ENCODE data around the gene HSPA1B.

HSPA1B gene

DNA sequence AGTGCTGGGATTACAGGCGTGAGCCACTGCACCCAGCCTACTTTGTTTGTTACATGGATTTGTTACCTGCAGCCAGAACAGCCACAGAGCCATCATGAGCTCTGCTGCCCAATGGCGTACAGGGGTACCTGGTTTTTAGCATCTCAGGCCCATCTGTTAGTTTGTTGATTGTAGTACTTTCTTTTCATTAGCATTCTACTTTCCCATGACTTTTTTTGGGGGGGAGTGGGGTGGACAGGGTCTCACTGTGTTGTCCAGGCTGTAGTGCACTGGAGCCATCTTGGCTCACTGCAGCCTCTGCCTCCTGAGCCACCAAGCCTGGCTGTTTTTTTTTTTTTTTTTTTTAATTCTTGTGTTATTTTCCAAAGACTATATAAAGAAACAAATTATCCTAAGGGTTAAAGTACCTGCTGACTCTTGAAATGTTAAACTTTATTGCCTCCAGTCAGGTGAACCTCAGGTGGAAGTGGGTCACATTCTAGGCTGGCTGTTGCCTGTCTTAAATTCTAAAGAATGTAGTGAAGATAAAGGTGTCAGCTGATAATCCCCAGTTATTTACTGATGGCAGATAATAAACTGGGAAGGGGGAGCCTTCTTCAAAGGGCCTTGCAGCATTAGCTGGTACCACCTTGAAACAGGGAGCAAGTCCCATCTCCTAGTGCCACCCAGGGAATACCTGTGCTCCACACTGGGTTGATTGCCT lies 19.9 kb downstream of the HSPA1B start:
- TF ChIP-seq TAF1 (IDR thresholded peaks at IDR 0.05; ENCODE audit: borderline replicate concordance, insufficient read depth, low read length) (no peak), FOXP2 (optimal IDR thresholded peaks at IDR 0.05; ENCODE audit: borderline replicate concordance, extremely low read depth, extremely low read length, insufficient read depth) (no peak), POLR2AphosphoS5 (IDR thresholded peaks at IDR 0.05; ENCODE audit: low read depth, low read length) (no peak)

DNA sequence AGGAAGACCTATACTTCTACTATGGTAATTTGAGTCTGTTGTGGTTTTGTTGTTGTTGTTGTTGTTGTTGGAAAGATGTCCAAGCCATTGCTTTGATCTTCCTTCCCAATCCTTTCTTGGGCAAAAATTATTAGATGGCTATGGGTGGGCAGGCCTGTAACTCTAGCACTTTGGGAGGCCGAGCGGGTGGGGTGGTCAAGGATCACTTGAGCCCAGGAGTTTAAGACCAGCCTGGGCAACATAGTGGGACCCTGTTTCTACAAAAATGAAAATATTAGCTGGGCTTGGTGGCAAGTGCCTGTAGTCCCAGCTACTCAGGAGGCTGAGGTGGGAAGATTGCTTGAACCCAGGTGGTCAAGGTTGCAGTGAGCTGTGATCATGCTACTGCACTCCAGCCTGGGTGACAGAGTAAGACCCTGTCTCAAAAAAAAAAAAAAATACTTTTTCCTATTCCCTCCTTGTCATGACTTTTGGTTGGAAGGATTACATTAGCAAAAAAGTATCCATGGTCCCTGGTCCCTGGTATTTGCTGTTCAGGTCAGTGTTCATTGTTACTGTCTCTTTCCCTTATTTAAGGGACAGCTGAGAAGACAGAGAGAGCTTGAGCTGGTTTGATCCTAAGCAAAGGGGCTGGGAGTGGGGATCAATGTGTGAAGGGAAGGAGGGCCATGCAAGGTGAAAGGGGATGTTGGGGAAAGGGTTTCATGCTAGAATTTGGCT lies 23.4 kb downstream of the HSPA1B start:
- TF ChIP-seq SIN3A (IDR thresholded peaks at IDR 0.05; ENCODE audit: borderline replicate concordance, insufficient read depth, low read length), result no peak
- TF ChIP-seq REST (IDR thresholded peaks at IDR 0.05; ENCODE audit: insufficient read depth in 1 of 2, low read depth in 2 of 2, low read length in 2 of 2), result no peak

DNA sequence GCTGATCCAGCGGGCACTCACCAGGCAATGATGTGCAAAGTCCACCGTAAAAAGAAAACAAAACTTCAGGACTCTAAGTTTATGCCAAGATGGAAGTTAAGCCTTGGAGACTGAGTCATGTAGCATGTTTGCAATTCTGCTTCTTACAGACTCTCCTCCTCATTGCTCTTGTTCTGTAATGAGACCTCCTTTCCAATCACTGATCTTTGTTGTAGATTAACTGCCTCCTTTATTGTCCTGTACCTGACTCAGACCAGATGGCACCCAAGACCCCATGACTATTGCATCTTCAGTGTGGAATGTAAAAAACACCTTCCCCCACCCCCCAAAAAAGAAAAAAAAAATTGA lies 23.9 kb downstream of the HSPA1B start:
- TF ChIP-seq REST (IDR thresholded peaks at IDR 0.05; ENCODE audit: insufficient read depth in 1 of 2, low read depth in 2 of 2, low read length in 2 of 2) (no peak), POLR2AphosphoS5 (IDR thresholded peaks at IDR 0.05; ENCODE audit: low read depth, low read length) (no peak), TAF1 (IDR thresholded peaks at IDR 0.05; ENCODE audit: borderline replicate concordance, insufficient read depth, low read length) (no peak), FOXP2 (optimal IDR thresholded peaks at IDR 0.05; ENCODE audit: borderline replicate concordance, extremely low read depth, extremely low read length, insufficient read depth) (no peak), SIN3A (IDR thresholded peaks at IDR 0.05; ENCODE audit: borderline replicate concordance, insufficient read depth, low read length) (no peak)

DNA sequence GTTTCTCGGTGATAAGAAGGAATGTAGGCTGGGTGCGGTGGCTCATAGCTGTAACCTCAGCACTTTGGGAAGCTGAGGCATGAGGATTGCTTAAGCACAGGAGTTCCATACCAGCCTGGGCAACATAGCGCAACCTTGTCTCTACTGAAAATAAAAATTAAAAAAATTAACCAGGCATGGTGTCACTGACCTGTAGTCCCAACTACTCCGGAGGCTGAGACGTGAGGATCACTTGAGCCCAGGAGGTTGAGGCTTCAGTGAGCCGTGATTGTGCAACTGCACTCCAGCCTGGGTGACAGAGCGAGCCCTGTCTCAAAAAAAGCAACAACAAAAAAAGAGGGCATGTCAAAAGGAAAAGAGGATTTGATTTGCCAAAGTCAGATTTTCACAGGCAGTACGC lies 31.2 kb downstream of the HSPA1B start:
- TF ChIP-seq REST (IDR thresholded peaks at IDR 0.05; ENCODE audit: insufficient read depth in 1 of 2, low read depth in 2 of 2, low read length in 2 of 2) (no peak), POLR2AphosphoS5 (IDR thresholded peaks at IDR 0.05; ENCODE audit: low read depth, low read length) (no peak), SIN3A (IDR thresholded peaks at IDR 0.05; ENCODE audit: borderline replicate concordance, insufficient read depth, low read length) (no peak), FOXP2 (optimal IDR thresholded peaks at IDR 0.05; ENCODE audit: borderline replicate concordance, extremely low read depth, extremely low read length, insufficient read depth) (no peak), TAF1 (IDR thresholded peaks at IDR 0.05; ENCODE audit: borderline replicate concordance, insufficient read depth, low read length) (no peak)

DNA sequence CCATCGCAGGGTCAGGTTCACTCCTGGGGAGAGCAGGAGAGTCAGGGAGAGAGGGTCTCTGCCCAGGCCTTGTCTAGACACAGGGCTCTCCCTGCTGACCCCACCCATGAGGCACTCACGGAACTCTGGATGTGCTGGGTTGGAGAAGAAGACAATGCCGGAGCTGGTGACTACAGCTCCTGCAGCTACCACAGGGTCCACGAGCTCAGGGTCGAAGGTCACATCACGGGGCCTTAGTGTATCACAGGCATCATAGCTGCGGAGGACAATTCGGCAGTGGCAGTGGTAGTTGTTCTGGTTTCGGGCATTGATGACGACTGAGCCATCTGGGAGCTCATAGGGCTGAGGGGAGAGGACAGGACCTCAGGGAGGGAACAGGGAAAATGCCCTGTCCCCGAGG lies 32.4 kb downstream of the HSPA1B start:
- TF ChIP-seq FOXP2 (optimal IDR thresholded peaks at IDR 0.05; ENCODE audit: borderline replicate concordance, extremely low read depth, extremely low read length, insufficient read depth) (no peak), SIN3A (IDR thresholded peaks at IDR 0.05; ENCODE audit: borderline replicate concordance, insufficient read depth, low read length) (no peak), POLR2AphosphoS5 (IDR thresholded peaks at IDR 0.05; ENCODE audit: low read depth, low read length) (no peak), REST (IDR thresholded peaks at IDR 0.05; ENCODE audit: insufficient read depth in 1 of 2, low read depth in 2 of 2, low read length in 2 of 2) (no peak), TAF1 (IDR thresholded peaks at IDR 0.05; ENCODE audit: borderline replicate concordance, insufficient read depth, low read length) (no peak)
